Testis (tissue), 3 donors: ENCODE measurements around the gene LRRC4C. TPM values are rescaled to one million over a fixed set of nuclear protein-coding genes. Genes with fewer than 3 reads are reported as not detected.
"Not testable (repeated sequence)": the region's sequence is repeated elsewhere in the genome, so short reads cannot be mapped to it uniquely, and the experiment has no call there.

Experiments
- DNase-seq: peaks from one replicate; pipeline ENCODE4 v3.0.0-alpha.2; 2019
- H3K27ac ChIP-seq, 2 donors: fragments of 200-600 bp; sonication (generic); one replicate each; pipeline ENCODE4 v1.5.1; 2019
- H3K27me3 ChIP-seq: fragments of 200-600 bp; sonication (generic); one replicate; pipeline ENCODE4 v1.5.1; 2019
- H3K36me3 ChIP-seq: fragments of 200-600 bp; sonication (generic); one replicate; pipeline ENCODE4 v1.5.1; 2017; ENCODE audit warnings: low read depth; ENCODE audit errors: missing control alignments
- H3K4me1 ChIP-seq: fragments of 200-600 bp; sonication (generic); one replicate; pipeline ENCODE4 v1.5.1; 2019
- H3K4me3 ChIP-seq, 2 donors: fragments of 200-600 bp; sonication (generic); one replicate each; pipeline ENCODE4 v1.5.1; 2017 to 2019
- H3K9me3 ChIP-seq: fragments of 200-600 bp; sonication (generic); one replicate; pipeline ENCODE4 v1.5.1; 2017
- CTCF ChIP-seq, 3 experiments: fragments of 450-650 bp in 2 of 3; fragments of 200-600 bp in 1 of 3; sonication (generic) in 1 of 3; IDR thresholded peaks; one replicate each; pipeline ENCODE4 v1.5.1; 2016 to 2019; ENCODE audit warnings: antibody characterized with exemption in 3 of 3, mild to moderate bottlenecking in 2 of 3, moderate library complexity in 1 of 3
- POLR2A ChIP-seq: fragments of 450-650 bp; IDR thresholded peaks from one replicate; pipeline ENCODE4 v1.6.1; 2017; ENCODE audit warnings: antibody characterized with exemption, mild to moderate bottlenecking, moderate library complexity
- WGBS, 2 donors: methylation state at CpG; one replicate each; pipeline ENCODE4 v1.1.5; 2018; 5-methylcytosine and 5-hydroxymethylcytosine counted together
- intact Hi-C: fragments of 100-400 bp; cut with DNase I; formaldehyde crosslinking; loops from one replicate; pipeline ENCODE4 v1.15.1; 2023; ENCODE audit warnings: low total_unique reads
- polyA plus RNA-seq: library from polyadenylated mRNA; stranded (reverse); fragments of 350-450 nt; fragmentation: Illumina TruSeq; extraction: RNeasy Lipid Tissue Mini Kit (QIAGEN cat#74804); gene quantifications from one replicate; pipeline ENCODE4 v1.2.3, GENCODE V29; 2014; ENCODE audit warnings: low read depth, low replicate concordance; ENCODE audit not compliant: insufficient read depth
- total RNA-seq, 2 donors: library from RNA; depleted of rRNA; stranded (reverse); fragments of >200 nt; gene quantifications; one replicate each; pipeline ENCODE4 v1.2.3, GENCODE V29; 2016

LRRC4C gene
- total and polyA plus RNA-seq, 3 donors from 2014 or later = 0.16 to 0.56 (median 0.45) TPM

- WGBS, 2 donors = 76 to 85% methylated on average over 2 of the region's 2 CpGs
- TF ChIP-seq POLR2A (no peak), CTCF (IDR thresholded peaks at IDR 0.05) (no peak)
- intact Hi-C loops = no loop called here
- no peak overlapping the region for H3K27ac ChIP-seq
- no peaks in the 10 kb centered on the region for H3K4me1 ChIP-seq
- H3K4me3 ChIP-seq = no peak overlapping the region
- no peak for DNase-seq
- H3K36me3 ChIP-seq = no peaks in the 10 kb centered on the region
- H3K9me3 ChIP-seq = no peaks in the 10 kb centered on the region
- no peaks in the 10 kb centered on the region for H3K27me3 ChIP-seq
These were observed 1255.2 kb downstream of the LRRC4C start for GRCh38 chr11:40204228-40204627.

GRCh38 chr11:40203606-40204005, 1255.8 kb downstream of the LRRC4C start:
- intact Hi-C loops = no loop called here
- Histone ChIP-seq H3K27me3 (no peaks in the 10 kb centered on the region), H3K36me3 (no peaks in the 10 kb centered on the region), H3K9me3 (no peaks in the 10 kb centered on the region), H3K4me1 (no peaks in the 10 kb centered on the region), H3K4me3 (no peak overlapping the region), H3K27ac (no peak overlapping the region)
- DNase-seq = no peak
- no peak for TF ChIP-seq POLR2A
- TF ChIP-seq CTCF (IDR thresholded peaks at IDR 0.05) = no peak
- 44 to 45% methylated on average over 1 of the region's 1 CpG for WGBS, 2 donors

- no peaks in the 10 kb centered on the region for H3K36me3 ChIP-seq
- no peaks in the 10 kb centered on the region for H3K27me3 ChIP-seq
- no peak for DNase-seq
- WGBS, 2 donors = 56 to 72% methylated on average over 3 of the region's 3 CpGs
- intact Hi-C loops = no loop called here
- H3K9me3 ChIP-seq = no peaks in the 10 kb centered on the region
- no peak overlapping the region for H3K4me3 ChIP-seq
- TF ChIP-seq CTCF (IDR thresholded peaks at IDR 0.05) = no peak
- no peak for TF ChIP-seq POLR2A
- no peak overlapping the region for H3K27ac ChIP-seq
- no peaks in the 10 kb centered on the region for H3K4me1 ChIP-seq
These were observed 1256.7 kb downstream of the LRRC4C start for GRCh38 chr11:40202589-40203270.

- DNase-seq, H3K4me3 ChIP-seq, intact Hi-C loops, H3K36me3 ChIP-seq, H3K4me1 ChIP-seq, H3K27me3 ChIP-seq, H3K27ac ChIP-seq, H3K9me3 ChIP-seq: not testable (repeated sequence)
- 88 to 100% methylated on average over 5 of the region's 5 CpGs for WGBS, 2 donors
These were observed 1266.9 kb downstream of the LRRC4C start for GRCh38 chr11:40192590-40192989.

GRCh38 chr11:40190294-40190693, 1269.2 kb downstream of the LRRC4C start:
- H3K36me3 ChIP-seq = no peaks in the 10 kb centered on the region
- H3K9me3 ChIP-seq = no peaks in the 10 kb centered on the region
- TF ChIP-seq POLR2A (no peak), CTCF (IDR thresholded peaks at IDR 0.05) (no peak)
- intact Hi-C loops = no loop called here
- H3K27me3 ChIP-seq = no peaks in the 10 kb centered on the region
- WGBS, 2 donors = 76 to 89% methylated on average over 5 of the region's 5 CpGs
- H3K4me1 ChIP-seq = no peaks in the 10 kb centered on the region
- H3K4me3 ChIP-seq = no peak overlapping the region
- DNase-seq = no peak
- no peak overlapping the region for H3K27ac ChIP-seq
